ENCODE measurements around the gene C17orf67.

C17orf67 gene, protein sequence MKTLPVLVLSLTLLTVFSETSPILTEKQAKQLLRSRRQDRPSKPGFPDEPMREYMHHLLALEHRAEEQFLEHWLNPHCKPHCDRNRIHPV

DNA sequence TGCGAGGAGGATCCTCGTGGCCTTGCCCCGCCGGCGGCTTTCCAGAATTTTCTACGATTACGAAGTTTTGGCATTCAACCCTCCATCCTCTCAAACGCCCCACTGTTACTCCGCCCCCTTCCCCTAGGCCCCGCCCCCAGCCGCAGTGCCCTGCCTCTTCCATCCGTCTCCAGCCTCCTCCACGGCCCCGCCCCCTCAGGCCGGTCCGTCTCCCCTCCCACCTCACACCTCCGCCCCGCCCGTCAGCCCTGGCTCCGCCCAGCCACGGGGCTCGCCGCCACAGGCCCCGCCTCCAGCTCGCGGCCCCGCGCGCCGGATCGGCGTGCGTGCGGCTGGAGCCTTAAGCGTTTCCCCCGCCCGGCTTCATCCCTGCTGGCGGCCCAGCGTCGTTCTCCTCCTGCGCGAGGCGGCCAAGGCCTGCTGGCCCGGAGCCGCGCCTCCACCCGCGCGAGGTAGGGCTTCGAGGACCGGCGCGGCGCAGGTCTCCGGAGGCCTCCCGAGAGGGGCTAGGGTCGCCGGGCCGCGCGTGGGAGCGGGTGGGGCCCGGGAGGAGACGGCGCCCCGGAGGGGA lies at the start of gene C17orf67, which contains the start of gene DGKE:
TSS of gene C17orf67 (minus strand) at position 112 of the 571 bp plus-strand sequence. CDS start 18,110 bp downstream, outside the sequence.
TSS of gene DGKE (plus strand) at position 343 of the 571 bp plus-strand sequence. CDS start 645 bp downstream, outside the sequence.
- peak; percentile 99 for DNase-seq

- DNase-seq, result no peak
These were observed 48.1 kb upstream of the C17orf67 start for GRCh38 chr17:56881685-56882295.

DNA sequence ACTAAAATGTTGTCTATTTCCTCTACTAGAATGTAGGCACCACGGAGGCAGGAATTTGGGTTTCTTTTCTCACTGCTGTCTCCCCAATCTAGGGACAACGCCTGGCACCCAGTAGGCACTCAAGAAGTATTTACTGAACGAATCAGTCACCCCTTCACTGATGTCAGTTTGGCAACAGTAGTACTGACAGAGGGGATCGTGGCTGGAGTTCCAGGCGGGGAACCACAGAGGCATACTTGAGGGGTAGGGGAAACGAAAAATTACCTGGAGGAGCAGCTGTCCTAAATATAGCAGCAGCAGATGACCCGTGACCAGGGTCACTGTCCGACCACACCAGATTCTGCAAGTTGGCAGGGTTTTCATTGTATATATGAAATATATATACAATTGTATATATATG lies 46.9 kb upstream of the C17orf67 start:
- DNase-seq, result no peak

- DNase-seq, result no peak
These were observed 46.4 kb upstream of the C17orf67 start for GRCh38 chr17:56880133-56880532.

- no peak for DNase-seq
These were observed 45.6 kb upstream of the C17orf67 start for GRCh38 chr17:56879280-56879679.

GRCh38 chr17:56876766-56877179 lies 43.1 kb upstream of the C17orf67 start:
- no peak for DNase-seq

DNA sequence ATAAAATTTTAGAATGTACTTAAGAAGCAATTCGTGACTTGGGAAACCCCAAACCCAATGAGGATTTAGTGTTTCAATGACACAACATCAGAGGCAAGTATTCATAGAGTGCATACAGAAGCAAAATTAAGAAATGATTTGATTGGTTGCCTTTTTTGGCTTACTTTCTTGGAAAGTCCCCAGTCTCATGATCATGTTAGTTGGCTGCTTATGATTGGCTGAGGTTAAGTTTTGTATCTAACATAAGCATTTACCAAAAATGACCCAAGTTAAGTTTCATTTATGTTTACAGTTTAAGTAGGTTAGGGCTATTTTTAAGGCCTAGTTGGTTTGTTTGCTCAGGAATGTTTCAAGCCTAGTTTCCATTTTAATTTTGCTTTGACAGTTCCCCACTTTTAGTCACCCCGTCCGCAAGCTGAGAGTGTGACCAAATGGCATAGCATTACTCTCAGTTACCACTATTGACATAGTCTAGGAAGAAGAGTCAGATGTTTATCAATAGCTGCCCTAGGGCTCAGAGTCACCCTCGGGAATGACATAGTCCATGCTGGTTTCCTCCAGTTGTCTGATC lies 36.4 kb upstream of the C17orf67 start:
- DNase-seq, result no peak

GRCh38 chr17:56868716-56869115 lies 35.0 kb upstream of the C17orf67 start:
- DNase-seq, result no peak

DNA sequence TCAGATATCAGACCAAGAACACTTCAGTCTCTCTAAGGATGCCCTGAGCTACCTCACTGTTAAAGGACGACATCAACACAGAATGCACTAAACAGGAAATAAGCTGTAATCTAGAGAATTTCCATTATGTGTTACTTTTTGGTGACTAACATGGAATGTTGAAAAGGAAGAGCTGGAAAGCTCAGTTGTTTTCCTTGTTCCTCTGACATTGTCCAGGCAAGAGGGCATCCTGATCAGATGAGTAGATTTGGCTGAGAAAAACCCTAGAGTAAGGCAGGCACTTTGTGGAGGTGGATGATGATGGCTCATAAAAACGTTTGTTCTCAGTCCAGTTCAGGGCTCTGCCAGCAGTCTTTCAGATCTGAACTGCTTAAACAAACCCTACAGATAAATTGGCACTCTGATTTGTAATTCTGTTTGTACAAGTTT lies 34.2 kb upstream of the C17orf67 start:
- DNase-seq, result no peak

DNA sequence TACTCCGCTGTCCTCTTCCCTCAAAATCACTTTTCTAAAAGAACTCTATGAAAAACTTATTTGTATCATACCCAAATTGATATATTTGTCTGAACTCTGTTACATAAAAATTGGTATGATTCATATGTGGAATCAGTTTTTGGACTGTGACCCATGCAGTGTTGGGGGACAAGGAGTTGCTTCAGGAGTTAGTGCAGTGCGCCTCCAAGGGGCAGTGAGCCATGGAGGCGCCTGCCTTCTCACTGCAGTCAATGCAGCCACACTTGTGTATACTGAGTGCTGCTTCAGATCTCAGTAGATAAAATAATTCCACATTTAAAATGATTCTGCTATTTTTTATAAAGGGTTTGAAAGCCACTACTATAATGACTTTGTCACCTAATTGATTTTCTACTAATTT lies 32.8 kb upstream of the C17orf67 start:
- DNase-seq, result no peak

DNA sequence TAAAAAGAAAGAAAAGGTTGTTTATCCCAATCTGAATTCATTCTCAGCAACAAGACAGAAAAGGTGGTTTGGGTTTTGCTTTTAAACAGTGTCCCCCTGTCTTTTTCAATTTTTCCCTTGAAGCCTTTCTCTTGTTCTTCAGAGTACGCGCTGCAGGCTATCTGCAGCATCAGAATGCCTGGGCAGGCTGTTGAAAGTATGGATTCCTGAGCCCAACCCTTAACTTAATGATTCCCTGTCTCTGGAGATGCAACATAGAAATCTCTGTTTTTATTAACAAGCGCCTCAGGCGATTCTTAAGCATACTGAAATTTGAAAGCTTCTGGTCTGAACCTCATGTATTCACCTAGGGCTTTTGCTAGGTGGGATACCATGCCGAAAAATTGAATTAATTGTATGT lies 32.4 kb upstream of the C17orf67 start:
- DNase-seq, result no peak

- no peak for DNase-seq
These were observed 30.3 kb upstream of the C17orf67 start for GRCh38 chr17:56863974-56864373.

- DNase-seq, result no peak
These were observed 28.2 kb upstream of the C17orf67 start for GRCh38 chr17:56861899-56862298.

- no peak for DNase-seq
These were observed 17.3 kb upstream of the C17orf67 start for GRCh38 chr17:56851008-56851407.

DNA sequence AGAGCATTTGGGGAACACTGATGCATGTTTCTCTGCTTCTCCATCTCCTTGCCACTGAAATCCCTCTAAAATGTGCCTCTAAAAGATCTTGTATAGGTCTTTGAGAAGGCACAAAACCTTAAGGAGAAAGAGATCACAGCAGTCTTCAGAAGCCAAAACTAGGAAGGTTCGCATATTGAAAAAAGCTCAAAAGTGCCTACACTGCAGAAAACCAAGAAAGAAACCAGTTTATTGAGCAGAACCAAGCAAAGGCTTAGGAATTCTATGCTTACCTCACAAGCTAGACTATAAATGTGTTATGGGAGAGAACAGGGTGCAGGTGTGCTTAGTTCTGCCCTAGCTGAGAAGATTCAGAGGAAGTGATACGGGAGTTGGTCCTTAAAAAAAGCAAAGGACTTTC lies 16.9 kb upstream of the C17orf67 start:
- DNase-seq, result no peak

- no peak for DNase-seq
These were observed 15.4 kb upstream of the C17orf67 start for GRCh38 chr17:56849131-56849530.

DNA sequence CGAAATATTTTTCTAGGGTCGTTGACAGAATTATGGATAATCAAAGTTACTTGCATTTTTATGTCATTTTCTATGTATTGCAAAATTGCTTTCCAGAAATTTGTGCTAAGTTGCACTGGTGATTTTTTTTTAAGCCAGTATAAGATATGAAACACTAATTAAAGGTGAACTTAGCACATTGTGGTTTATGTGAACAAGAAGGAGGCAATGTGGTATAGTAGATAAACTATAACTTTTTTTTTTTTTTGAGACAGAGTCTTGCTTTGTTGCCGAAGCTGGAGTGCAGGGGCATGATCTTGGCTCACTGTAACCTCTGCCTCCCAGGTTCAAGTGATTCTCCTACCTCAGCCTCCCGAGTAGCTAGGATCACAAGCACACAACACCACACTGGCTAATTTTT lies 13.4 kb upstream of the C17orf67 start:
- DNase-seq, result no peak

GRCh38 chr17:56845934-56846333 lies 12.2 kb upstream of the C17orf67 start:
- no peak for DNase-seq

GRCh38 chr17:56842577-56842976 lies 8.9 kb upstream of the C17orf67 start:
- DNase-seq, result no peak

GRCh38 chr17:56838687-56839086 lies 5.0 kb upstream of the C17orf67 start:
- DNase-seq, result no peak

DNA sequence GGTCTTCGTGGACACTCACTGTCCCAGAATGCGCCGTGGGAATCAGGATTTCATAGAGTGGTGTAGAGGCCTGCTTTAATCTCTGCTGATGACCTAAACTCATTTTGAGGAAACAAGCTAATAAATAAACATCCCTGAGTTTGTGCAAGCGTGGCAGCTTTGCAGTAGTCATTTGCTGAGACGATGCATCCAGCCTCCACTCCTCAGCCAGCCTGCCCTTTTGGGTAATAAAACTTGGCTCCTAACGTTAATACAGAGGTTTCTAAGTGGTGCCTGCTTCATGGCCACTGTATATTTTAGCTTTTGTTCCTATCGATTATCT lies 1.5 kb upstream of the C17orf67 start:
- DNase-seq, result no peak

GRCh38 chr17:56834380-56835263 lies 902 bp upstream of the C17orf67 start:
- peak; percentile 59 for DNase-seq

DNA sequence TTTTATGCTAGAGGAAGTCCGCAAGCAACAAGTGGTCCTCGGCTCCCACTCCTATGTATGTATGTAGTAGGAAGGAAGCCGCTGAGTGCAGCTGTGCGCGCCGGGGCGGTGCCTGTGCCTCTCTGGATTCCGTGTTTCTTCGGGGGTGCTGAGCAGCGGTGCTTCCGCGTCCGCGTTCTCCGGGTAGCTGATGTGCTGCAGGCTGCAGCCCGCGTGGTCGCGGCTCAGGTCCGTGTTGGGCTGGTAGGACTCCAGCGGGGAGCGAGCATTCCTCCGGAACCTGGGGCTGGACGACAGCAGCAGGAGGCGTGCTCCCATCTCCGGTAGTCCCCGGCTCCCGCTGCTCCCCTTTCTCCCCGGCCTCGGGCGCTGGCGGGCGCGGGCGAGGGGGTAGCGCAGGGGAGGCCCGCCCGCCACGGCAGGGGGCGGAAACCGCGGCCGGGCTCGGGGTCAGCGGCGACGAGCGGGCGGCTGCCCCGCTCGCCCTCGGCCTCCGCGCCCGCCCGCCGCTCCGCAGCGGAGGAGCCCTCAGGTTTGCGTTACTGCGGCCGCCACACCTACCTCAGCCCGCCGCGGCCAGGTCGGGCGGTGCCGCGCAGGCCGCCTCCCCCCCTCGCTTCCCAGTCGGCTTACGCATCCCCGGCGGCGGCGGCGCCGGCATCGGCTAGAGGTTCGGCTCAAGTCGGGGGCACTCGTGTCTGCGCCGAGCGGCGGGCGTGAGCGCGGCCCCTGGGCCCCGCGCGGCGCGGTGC lies 487 bp downstream of the C17orf67 start:
- DNase-seq, result peak; percentile 71

Measured in right hindlimb (tissue), 1 donor.